Measurements from ENCODE around the gene PSMC5. TPM values are rescaled to one million over a fixed set of nuclear protein-coding genes. Genes with fewer than 3 reads are reported as not detected.

Gene PSMC5
- total and polyA plus RNA-seq, 9 of the 15 experiments (the other 6 are each of a cell fraction or from before 2014, with no cell fraction given) = 89.2 to 393 (median 161) TPM

DNA sequence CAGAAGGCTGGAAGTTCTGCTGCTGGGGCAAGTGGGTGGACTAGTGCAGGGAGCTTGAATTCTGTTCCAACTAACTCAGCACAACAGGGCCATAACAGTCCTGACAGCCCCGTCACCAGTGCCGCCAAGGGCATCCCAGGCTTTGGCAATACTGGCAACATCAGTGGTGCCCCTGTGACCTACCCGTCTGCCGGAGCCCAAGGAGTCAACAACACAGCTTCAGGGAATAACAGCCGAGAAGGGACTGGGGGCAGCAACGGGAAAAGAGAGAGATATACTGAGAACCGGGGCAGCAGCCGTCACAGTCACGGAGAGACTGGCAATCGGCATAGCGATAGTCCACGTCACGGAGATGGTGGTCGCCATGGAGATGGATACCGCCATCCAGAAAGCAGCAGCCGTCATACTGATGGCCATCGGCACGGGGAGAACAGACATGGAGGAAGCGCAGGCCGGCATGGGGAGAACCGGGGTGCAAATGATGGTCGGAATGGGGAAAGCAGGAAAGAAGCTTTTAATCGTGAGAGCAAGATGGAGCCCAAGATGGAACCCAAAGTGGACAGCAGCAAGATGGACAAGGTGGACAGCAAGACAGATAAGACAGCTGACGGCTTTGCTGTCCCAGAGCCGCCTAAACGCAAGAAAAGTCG lies 9.4 kb upstream of the PSMC5 start (continued):
- TF ChIP-seq RBFOX2 (IDR thresholded peaks at IDR 0.05; ENCODE audit: low read depth, low read length) = no peak
- TF ChIP-seq, protein P1, sequence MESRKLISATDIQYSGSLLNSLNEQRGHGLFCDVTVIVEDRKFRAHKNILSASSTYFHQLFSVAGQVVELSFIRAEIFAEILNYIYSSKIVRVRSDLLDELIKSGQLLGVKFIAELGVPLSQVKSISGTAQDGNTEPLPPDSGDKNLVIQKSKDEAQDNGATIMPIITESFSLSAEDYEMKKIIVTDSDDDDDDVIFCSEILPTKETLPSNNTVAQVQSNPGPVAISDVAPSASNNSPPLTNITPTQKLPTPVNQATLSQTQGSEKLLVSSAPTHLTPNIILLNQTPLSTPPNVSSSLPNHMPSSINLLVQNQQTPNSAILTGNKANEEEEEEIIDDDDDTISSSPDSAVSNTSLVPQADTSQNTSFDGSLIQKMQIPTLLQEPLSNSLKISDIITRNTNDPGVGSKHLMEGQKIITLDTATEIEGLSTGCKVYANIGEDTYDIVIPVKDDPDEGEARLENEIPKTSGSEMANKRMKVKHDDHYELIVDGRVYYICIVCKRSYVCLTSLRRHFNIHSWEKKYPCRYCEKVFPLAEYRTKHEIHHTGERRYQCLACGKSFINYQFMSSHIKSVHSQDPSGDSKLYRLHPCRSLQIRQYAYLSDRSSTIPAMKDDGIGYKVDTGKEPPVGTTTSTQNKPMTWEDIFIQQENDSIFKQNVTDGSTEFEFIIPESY (CRISPR knock-in tag; IDR thresholded peaks at IDR 0.05) = peak; percentile 79
- TF ChIP-seq POLR2G (IDR thresholded peaks at IDR 0.05; ENCODE audit: low read depth, low read length) = peak; percentile 59
- TF ChIP-seq POLR2A (conservative IDR thresholded peaks at IDR 0.05) = peak; percentile 40; the same call in 1 of the 2 replicates
- no peak for TF ChIP-seq KHSRP (IDR thresholded peaks at IDR 0.05)
- no peak for TF ChIP-seq NCOR1 (IDR thresholded peaks at IDR 0.05)
- TF ChIP-seq, protein P2, sequence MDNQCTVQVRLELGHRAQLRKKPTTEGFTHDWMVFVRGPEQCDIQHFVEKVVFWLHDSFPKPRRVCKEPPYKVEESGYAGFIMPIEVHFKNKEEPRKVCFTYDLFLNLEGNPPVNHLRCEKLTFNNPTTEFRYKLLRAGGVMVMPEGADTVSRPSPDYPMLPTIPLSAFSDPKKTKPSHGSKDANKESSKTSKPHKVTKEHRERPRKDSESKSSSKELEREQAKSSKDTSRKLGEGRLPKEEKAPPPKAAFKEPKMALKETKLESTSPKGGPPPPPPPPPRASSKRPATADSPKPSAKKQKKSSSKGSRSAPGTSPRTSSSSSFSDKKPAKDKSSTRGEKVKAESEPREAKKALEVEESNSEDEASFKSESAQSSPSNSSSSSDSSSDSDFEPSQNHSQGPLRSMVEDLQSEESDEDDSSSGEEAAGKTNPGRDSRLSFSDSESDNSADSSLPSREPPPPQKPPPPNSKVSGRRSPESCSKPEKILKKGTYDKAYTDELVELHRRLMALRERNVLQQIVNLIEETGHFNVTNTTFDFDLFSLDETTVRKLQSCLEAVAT (IDR thresholded peaks at IDR 0.05) = peak in 1 of 2 experiments; percentile 56; a peak in 1 of 4 replicates
- TF ChIP-seq, protein P3, sequence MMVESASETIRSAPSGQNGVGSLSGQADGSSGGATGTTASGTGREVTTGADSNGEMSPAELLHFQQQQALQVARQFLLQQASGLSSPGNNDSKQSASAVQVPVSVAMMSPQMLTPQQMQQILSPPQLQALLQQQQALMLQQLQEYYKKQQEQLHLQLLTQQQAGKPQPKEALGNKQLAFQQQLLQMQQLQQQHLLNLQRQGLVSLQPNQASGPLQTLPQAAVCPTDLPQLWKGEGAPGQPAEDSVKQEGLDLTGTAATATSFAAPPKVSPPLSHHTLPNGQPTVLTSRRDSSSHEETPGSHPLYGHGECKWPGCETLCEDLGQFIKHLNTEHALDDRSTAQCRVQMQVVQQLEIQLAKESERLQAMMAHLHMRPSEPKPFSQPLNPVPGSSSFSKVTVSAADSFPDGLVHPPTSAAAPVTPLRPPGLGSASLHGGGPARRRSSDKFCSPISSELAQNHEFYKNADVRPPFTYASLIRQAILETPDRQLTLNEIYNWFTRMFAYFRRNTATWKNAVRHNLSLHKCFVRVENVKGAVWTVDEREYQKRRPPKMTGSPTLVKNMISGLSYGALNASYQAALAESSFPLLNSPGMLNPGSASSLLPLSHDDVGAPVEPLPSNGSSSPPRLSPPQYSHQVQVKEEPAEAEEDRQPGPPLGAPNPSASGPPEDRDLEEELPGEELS (CRISPR knock-in tag; IDR thresholded peaks at IDR 0.05; ENCODE audit: borderline replicate concordance) = no peak
- TF ChIP-seq YY1 (IDR thresholded peaks at IDR 0.05; ENCODE audit: borderline replicate concordance in 1 of 3, control insufficient read depth in 1 of 3, extremely low read depth in 1 of 3, insufficient read depth in 3 of 3, insufficient read length in 1 of 3, insufficient replicate concordance in 2 of 3, low read depth in 1 of 3, low read length in 2 of 3) = peak in 1 of 3 experiments; percentile 12
- TF ChIP-seq GTF2F1 (IDR thresholded peaks at IDR 0.05; ENCODE audit: low read depth, low read length) = no peak
- TF ChIP-seq ZSCAN29 (IDR thresholded peaks at IDR 0.05) = no peak
- TF ChIP-seq SUPT5H (IDR thresholded peaks at IDR 0.05) = peak; percentile 64; the same call in 1 of the 2 replicates
- TF ChIP-seq, protein P4, sequence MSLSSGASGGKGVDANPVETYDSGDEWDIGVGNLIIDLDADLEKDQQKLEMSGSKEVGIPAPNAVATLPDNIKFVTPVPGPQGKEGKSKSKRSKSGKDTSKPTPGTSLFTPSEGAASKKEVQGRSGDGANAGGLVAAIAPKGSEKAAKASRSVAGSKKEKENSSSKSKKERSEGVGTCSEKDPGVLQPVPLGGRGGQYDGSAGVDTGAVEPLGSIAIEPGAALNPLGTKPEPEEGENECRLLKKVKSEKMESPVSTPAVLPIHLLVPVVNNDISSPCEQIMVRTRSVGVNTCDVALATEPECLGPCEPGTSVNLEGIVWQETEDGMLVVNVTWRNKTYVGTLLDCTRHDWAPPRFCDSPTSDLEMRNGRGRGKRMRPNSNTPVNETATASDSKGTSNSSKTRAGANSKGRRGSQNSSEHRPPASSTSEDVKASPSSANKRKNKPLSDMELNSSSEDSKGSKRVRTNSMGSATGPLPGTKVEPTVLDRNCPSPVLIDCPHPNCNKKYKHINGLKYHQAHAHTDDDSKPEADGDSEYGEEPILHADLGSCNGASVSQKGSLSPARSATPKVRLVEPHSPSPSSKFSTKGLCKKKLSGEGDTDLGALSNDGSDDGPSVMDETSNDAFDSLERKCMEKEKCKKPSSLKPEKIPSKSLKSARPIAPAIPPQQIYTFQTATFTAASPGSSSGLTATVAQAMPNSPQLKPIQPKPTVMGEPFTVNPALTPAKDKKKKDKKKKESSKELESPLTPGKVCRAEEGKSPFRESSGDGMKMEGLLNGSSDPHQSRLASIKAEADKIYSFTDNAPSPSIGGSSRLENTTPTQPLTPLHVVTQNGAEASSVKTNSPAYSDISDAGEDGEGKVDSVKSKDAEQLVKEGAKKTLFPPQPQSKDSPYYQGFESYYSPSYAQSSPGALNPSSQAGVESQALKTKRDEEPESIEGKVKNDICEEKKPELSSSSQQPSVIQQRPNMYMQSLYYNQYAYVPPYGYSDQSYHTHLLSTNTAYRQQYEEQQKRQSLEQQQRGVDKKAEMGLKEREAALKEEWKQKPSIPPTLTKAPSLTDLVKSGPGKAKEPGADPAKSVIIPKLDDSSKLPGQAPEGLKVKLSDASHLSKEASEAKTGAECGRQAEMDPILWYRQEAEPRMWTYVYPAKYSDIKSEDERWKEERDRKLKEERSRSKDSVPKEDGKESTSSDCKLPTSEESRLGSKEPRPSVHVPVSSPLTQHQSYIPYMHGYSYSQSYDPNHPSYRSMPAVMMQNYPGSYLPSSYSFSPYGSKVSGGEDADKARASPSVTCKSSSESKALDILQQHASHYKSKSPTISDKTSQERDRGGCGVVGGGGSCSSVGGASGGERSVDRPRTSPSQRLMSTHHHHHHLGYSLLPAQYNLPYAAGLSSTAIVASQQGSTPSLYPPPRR (CRISPR knock-in tag; IDR thresholded peaks at IDR 0.05; ENCODE audit: borderline replicate concordance) = no peak
- no peak for TF ChIP-seq NFIX (CRISPR knock-in tag; IDR thresholded peaks at IDR 0.05; ENCODE audit: low read depth)
- no peak for TF ChIP-seq ETV1 (tag; conservative IDR thresholded peaks at IDR 0.05; ENCODE audit: low read depth)

Measured in K562 (cell line).